A673 (cell line): ENCODE measurements around the gene NKPD1. TPM values are rescaled to one million over a fixed set of nuclear protein-coding genes. Genes with fewer than 3 reads are reported as not detected.
A peak's percentile ranks its signal among the peaks of the same experiment; 100 is the strongest.

Experiments
- BruUV-seq: library from RNA; stranded (reverse); fragments of 400-500 nt; replicated peaks from 2 replicates; lab custom pipeline; 2021; lab: Mats Ljungman, UMichigan
- CTCF ChIA-PET: fragments of 300-600 bp; sonication (Branson Sonifier 250); formaldehyde crosslinking; loops from one replicate; lab custom pipeline; 2022; ENCODE audit warnings: antibody characterized with exemption; lab: Charles Lee
- POLR2A ChIA-PET: fragments of 300-600 bp; sonication (Branson Sonifier 250); formaldehyde crosslinking; loops from one replicate; lab custom pipeline; 2022; ENCODE audit warnings: antibody characterized with exemption; ENCODE audit not compliant: low non-redundant PET; lab: Charles Lee
- DNase-seq: peaks from one replicate; pipeline ENCODE4 v3.0.0-alpha.2; 2015; ENCODE audit warnings: low spot score
- H3K27ac ChIP-seq: fragments of 200-600 bp; sonication (generic); 2 replicates; pipeline ENCODE4 v1.5.1; 2016; ENCODE audit warnings: mixed run types, low read depth, mild to moderate bottlenecking, mixed read lengths, antibody characterized with exemption, low read length; ENCODE audit not compliant: poor library complexity, severe bottlenecking
- H3K27me3 ChIP-seq: fragments of 200-600 bp; sonication (generic); replicated peaks from 2 replicates; pipeline ENCODE4 v1.6.1; 2017; ENCODE audit warnings: mixed run types, low read depth, mild to moderate bottlenecking, mixed read lengths, antibody characterized with exemption, low read length; ENCODE audit not compliant: insufficient read depth, poor library complexity
- H3K36me3 ChIP-seq: fragments of 200-600 bp; sonication (generic); 2 replicates; pipeline ENCODE4 v1.6.1; 2016; ENCODE audit warnings: mixed run types, mild to moderate bottlenecking, mixed read lengths, antibody characterized with exemption, low read length; ENCODE audit not compliant: insufficient read depth, poor library complexity, severe bottlenecking
- H3K4me1 ChIP-seq: fragments of 200-600 bp; sonication (generic); 2 replicates; pipeline ENCODE4 v1.6.1; 2017; ENCODE audit warnings: mixed run types, mild to moderate bottlenecking, mixed read lengths, antibody characterized with exemption, low read length; ENCODE audit not compliant: insufficient read depth, poor library complexity, severe bottlenecking
- H3K4me3 ChIP-seq: fragments of 200-600 bp; sonication (generic); 2 replicates; pipeline ENCODE4 v1.5.1; 2016; ENCODE audit warnings: low read depth, mixed run types, mild to moderate bottlenecking, mixed read lengths, low read length; ENCODE audit not compliant: poor library complexity, severe bottlenecking
- H3K9me3 ChIP-seq: fragments of 200-600 bp; sonication (generic); 2 replicates; pipeline ENCODE4 v1.6.1; 2016; ENCODE audit warnings: mixed run types, low read depth, mild to moderate bottlenecking, mixed read lengths, antibody characterized with exemption, low read length; ENCODE audit not compliant: poor library complexity, severe bottlenecking
- CTCF ChIP-seq: fragments of 300-800, 200-600 bp; sonication (generic); conservative IDR thresholded peaks from 2 replicates; pipeline ENCODE4 v1.5.1; 2017; ENCODE audit warnings: low read depth, mild to moderate bottlenecking, antibody characterized with exemption, low read length, moderate library complexity, mixed read lengths
- EZH2 ChIP-seq: fragments of 200-600 bp; sonication (generic); IDR thresholded peaks from 2 replicates; pipeline ENCODE4 v1.6.1; 2017; ENCODE audit warnings: borderline replicate concordance, low read depth, mild to moderate bottlenecking, mixed read lengths, antibody characterized with exemption, low read length; ENCODE audit not compliant: poor library complexity, severe bottlenecking
- intact Hi-C: fragments of 100-400 bp; cut with micrococcal nuclease; formaldehyde crosslinking; loops from one replicate; pipeline ENCODE4 v1.10.0; 2022; ENCODE audit not compliant: unreplicated experiment
- total RNA-seq: library from RNA; stranded (reverse); gene quantifications from 2 replicates; pipeline ENCODE4 v1.2.3, GENCODE V29; 2021

The NKPD1 gene
- total RNA-seq, 1 experiment from 2014 or later: 0.30 TPM

DNA sequence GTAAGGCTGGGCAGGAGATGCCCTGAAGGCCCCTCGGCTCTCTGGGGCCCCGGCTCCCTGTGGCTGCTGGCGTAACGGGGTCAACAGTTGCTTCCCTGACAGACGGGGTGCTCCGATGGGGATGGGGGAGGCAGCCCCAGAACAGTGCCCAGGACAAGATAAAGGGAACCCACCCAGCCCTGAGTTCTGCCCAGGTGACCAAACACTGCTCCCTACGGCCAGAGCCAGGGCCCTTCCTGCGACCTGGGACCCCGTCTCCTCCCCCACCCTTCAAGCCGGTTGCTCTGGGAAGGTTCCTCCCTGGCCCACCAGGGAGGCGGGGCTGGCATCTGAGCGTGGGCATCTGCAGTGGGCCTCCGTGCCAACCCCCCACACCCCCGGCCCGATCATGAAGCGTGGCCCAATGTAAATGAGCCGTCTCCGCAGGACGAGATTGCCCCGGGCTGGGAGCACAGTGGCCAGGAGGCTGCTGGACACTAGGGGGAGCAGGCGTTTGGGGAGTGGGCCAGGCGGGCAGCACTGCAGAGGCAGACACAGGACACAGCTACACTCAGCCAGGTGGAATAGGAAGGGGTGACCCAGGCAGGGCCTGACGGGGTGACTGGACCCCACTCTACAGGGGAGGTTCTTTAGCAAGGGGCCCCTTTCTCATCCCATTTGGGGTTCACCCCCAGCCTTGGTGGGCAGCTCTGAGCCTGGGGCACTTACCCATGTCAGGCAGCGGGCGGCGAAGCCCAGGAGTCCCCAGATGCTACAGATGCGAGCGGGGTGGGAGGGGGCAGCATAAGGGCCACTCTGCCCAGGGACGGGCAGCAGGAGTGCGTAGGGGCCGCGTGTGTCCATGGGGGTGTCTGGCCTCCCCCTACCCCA, 1.2 kb upstream of the NKPD1 start:
- H3K27ac ChIP-seq: no peak overlapping the region
- intact Hi-C loops: no loop called here
- no peaks in the 10 kb centered on the region for H3K4me1 ChIP-seq
- no peak for TF ChIP-seq EZH2
- peak; percentile 53 for TF ChIP-seq CTCF
- no peak for DNase-seq
- H3K36me3 ChIP-seq: no peaks in the 10 kb centered on the region
- H3K27me3 ChIP-seq: no peaks in the 10 kb centered on the region
- H3K9me3 ChIP-seq: no peaks in the 10 kb centered on the region
- H3K4me3 ChIP-seq: no peak overlapping the region
- CTCF ChIA-PET: no interaction called here
- POLR2A ChIA-PET: no interaction called here
- BruUV-seq: no TSS peak

- Histone ChIP-seq H3K27ac (no peak overlapping the region), H3K4me1 (no peaks in the 10 kb centered on the region), H3K36me3 (no peaks in the 10 kb centered on the region), H3K27me3 (no peaks in the 10 kb centered on the region), H3K9me3 (no peaks in the 10 kb centered on the region), H3K4me3 (no peak overlapping the region)
- ChIA-PET POLR2A (no interaction called here), CTCF (no interaction called here)
- TF ChIP-seq EZH2: no peak
- TF ChIP-seq CTCF: no peak
- BruUV-seq: no TSS peak
- intact Hi-C loops: no loop called here
- DNase-seq: no peak
These were observed 834 bp downstream of the NKPD1 start for GRCh38 chr19:45159971-45160324.

DNA sequence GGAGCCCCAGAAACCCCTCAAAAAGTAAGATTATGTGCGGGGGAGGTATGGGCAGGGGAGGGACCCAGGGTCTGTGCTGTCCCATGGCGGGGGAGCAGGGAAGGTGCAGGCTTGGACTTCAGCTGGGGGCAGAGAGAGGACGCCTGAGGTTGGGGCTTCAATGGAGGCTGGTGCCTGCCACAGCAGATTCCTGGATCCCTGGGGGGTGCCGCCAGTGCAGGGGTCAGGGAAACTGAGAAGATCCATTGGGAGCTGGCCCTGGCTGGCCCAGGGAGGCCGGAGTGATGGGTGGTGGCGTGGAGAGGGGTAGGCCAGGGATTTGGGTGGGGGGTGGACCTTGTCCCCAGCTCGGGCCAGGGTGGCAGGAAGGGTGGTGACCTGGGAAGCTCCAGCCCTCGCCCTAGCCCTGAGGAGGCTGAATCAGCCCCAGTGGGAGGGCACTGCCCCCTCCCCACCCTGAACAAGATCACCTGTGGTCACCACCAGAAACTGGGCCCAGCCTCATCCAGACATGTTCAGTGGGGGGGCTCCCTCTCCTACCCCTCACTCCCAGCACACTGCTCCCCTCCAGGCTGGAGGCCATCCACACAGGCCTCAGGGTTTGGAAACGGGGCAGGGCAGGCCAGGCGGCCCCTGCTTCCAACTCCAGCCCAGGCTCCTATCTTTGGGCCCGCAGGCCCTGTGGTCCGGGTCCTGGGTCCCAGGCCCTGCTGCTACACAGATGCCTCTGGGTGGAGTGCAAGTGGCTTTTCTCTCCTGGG, 1.4 kb downstream of the NKPD1 start:
- ChIA-PET CTCF (no interaction called here), POLR2A (no interaction called here)
- Histone ChIP-seq H3K27ac (no peak overlapping the region), H3K9me3 (no peaks in the 10 kb centered on the region), H3K27me3 (no peaks in the 10 kb centered on the region), H3K4me1 (no peaks in the 10 kb centered on the region), H3K36me3 (no peaks in the 10 kb centered on the region), H3K4me3 (no peak overlapping the region)
- TF ChIP-seq EZH2 (no peak), CTCF (no peak)
- BruUV-seq: no TSS peak
- intact Hi-C loops: no loop called here
- no peak for DNase-seq
